Suprapubic skin (tissue), 4 donors: ENCODE results near the gene NCDN.

ENCODE experiments used
- POLR2A ChIP-seq, 2 donors: fragments of 450-650 bp; IDR thresholded peaks; one replicate each; pipeline ENCODE4 v1.6.1; 2017; ENCODE audit warnings: antibody characterized with exemption in 2 of 2, mild to moderate bottlenecking in 2 of 2, moderate library complexity in 2 of 2
- POLR2AphosphoS5 ChIP-seq, 3 donors: sonication (generic); formaldehyde crosslinking; IDR thresholded peaks; one replicate each; pipeline ENCODE4 v1.6.1; 2017; ENCODE audit warnings: antibody characterized with exemption in 3 of 3
- TF ChIP-seq, protein P1 (sequence below), 2 donors: fragments of 200-600 bp in 1 of 2; fragments of 450-650 bp in 1 of 2; sonication (generic) in 1 of 2; IDR thresholded peaks; one replicate each; pipeline ENCODE4 v1.5.1; 2016 to 2019; ENCODE audit warnings: antibody characterized with exemption in 2 of 2, mild to moderate bottlenecking in 1 of 2, moderate library complexity in 1 of 2

GRCh38 chr1:35580949-35581388, 23.4 kb downstream of the NCDN start:
- TF ChIP-seq POLR2AphosphoS5 (IDR thresholded peaks at IDR 0.05) (no peak), POLR2A (IDR thresholded peaks at IDR 0.05) (no peak)
- TF ChIP-seq, protein P1, sequence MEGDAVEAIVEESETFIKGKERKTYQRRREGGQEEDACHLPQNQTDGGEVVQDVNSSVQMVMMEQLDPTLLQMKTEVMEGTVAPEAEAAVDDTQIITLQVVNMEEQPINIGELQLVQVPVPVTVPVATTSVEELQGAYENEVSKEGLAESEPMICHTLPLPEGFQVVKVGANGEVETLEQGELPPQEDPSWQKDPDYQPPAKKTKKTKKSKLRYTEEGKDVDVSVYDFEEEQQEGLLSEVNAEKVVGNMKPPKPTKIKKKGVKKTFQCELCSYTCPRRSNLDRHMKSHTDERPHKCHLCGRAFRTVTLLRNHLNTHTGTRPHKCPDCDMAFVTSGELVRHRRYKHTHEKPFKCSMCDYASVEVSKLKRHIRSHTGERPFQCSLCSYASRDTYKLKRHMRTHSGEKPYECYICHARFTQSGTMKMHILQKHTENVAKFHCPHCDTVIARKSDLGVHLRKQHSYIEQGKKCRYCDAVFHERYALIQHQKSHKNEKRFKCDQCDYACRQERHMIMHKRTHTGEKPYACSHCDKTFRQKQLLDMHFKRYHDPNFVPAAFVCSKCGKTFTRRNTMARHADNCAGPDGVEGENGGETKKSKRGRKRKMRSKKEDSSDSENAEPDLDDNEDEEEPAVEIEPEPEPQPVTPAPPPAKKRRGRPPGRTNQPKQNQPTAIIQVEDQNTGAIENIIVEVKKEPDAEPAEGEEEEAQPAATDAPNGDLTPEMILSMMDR (IDR thresholded peaks at IDR 0.05) = no peak
